ENCODE results near the gene ZNF333.

GRCh38 chr19:14677464-14677863 is 12.4 kb upstream of the ZNF333 start:
- no peak for TF ChIP-seq POLR2A (IDR thresholded peaks at IDR 0.05; ENCODE audit: low read length)
- no peak for TF ChIP-seq GATA1 (IDR thresholded peaks at IDR 0.05; ENCODE audit: low read depth, low read length)
